ENCODE results near the gene TWIST2. TPM values are rescaled to one million over a fixed set of nuclear protein-coding genes. Genes with fewer than 3 reads are reported as not detected.

The TWIST2 gene
- total RNA-seq, 1 experiment from 2014 or later = not detected

- Histone ChIP-seq H3K9me3 (replicated peaks) (no peaks in the 10 kb centered on the region), H3K27ac (no peak overlapping the region), H3K27me3 (no peaks in the 10 kb centered on the region), H3K4me3 (no peak overlapping the region), H3K4me1 (no peaks in the 10 kb centered on the region), H3K36me3 (no peaks in the 10 kb centered on the region)
- DNase-seq = no peak
Observed at GRCh38 chr2:238847419-238847801, 475 bp upstream of the TWIST2 start.

GRCh38 chr2:238848691-238848975 is 748 bp downstream of the TWIST2 start:
- Histone ChIP-seq H3K4me1 (no peaks in the 10 kb centered on the region), H3K9me3 (replicated peaks) (no peaks in the 10 kb centered on the region), H3K4me3 (no peak overlapping the region), H3K27ac (no peak overlapping the region), H3K27me3 (no peaks in the 10 kb centered on the region; the same call in 1 of the 2 replicates), H3K36me3 (no peaks in the 10 kb centered on the region)
- DNase-seq = no peak

GRCh38 chr2:238848976-238849853 is 1.3 kb downstream of the TWIST2 start:
- Histone ChIP-seq H3K36me3 (no peaks in the 10 kb centered on the region), H3K9me3 (replicated peaks) (no peaks in the 10 kb centered on the region), H3K4me1 (no peaks in the 10 kb centered on the region), H3K27ac (no peak overlapping the region), H3K4me3 (no peak overlapping the region), H3K27me3 (peaks cover 5% of the 10 kb centered on the region)
- DNase-seq = no peak

- peaks cover 13% of the 10 kb centered on the region for H3K27me3 ChIP-seq
- no peak for DNase-seq
Observed at GRCh38 chr2:238850091-238850490, 2.2 kb downstream of the TWIST2 start.

GRCh38 chr2:238851026-238851425 is 3.1 kb downstream of the TWIST2 start:
- Histone ChIP-seq H3K27me3 (peaks cover 21% of the 10 kb centered on the region), H3K27ac (no peak overlapping the region), H3K4me3 (no peak overlapping the region), H3K4me1 (no peaks in the 10 kb centered on the region), H3K36me3 (no peaks in the 10 kb centered on the region), H3K9me3 (replicated peaks) (no peaks in the 10 kb centered on the region)
- DNase-seq = no peak

More at GRCh38 chr2:238850091-238850490, 2.2 kb downstream of the TWIST2 start:
- H3K4me3 ChIP-seq = no peak overlapping the region
- H3K4me1 ChIP-seq = no peaks in the 10 kb centered on the region
- no peaks in the 10 kb centered on the region for H3K36me3 ChIP-seq
- no peaks in the 10 kb centered on the region for H3K9me3 ChIP-seq (replicated peaks)
- no peak overlapping the region for H3K27ac ChIP-seq

- Histone ChIP-seq H3K4me1 (no peaks in the 10 kb centered on the region), H3K27ac (no peak overlapping the region), H3K27me3 (peaks cover 23% of the 10 kb centered on the region), H3K4me3 (no peak overlapping the region), H3K36me3 (no peaks in the 10 kb centered on the region), H3K9me3 (replicated peaks) (no peaks in the 10 kb centered on the region)
- no peak for DNase-seq
Observed at GRCh38 chr2:238851761-238852160, 3.9 kb downstream of the TWIST2 start.

- Histone ChIP-seq H3K4me3 (no peak overlapping the region), H3K4me1 (no peaks in the 10 kb centered on the region), H3K27me3 (peaks cover 25% of the 10 kb centered on the region), H3K9me3 (replicated peaks) (no peaks in the 10 kb centered on the region), H3K27ac (no peak overlapping the region), H3K36me3 (no peaks in the 10 kb centered on the region)
- no peak for DNase-seq
Observed at GRCh38 chr2:238852206-238852869, 4.5 kb downstream of the TWIST2 start.

- no peaks in the 10 kb centered on the region for H3K4me1 ChIP-seq
- DNase-seq = no peak
- H3K27ac ChIP-seq = no peak overlapping the region
- H3K4me3 ChIP-seq = no peak overlapping the region
- no peaks in the 10 kb centered on the region for H3K36me3 ChIP-seq
- no peaks in the 10 kb centered on the region for H3K9me3 ChIP-seq (replicated peaks)
- H3K27me3 ChIP-seq = peaks cover 25% of the 10 kb centered on the region
Observed at GRCh38 chr2:238853218-238853617, 5.3 kb downstream of the TWIST2 start.

- no peaks in the 10 kb centered on the region for H3K9me3 ChIP-seq (replicated peaks)
- no peaks in the 10 kb centered on the region for H3K36me3 ChIP-seq
- no peak overlapping the region for H3K27ac ChIP-seq
- no peaks in the 10 kb centered on the region for H3K4me1 ChIP-seq
- DNase-seq = no peak
- H3K27me3 ChIP-seq = peaks cover 25% of the 10 kb centered on the region
- H3K4me3 ChIP-seq = no peak overlapping the region
Observed at GRCh38 chr2:238853721-238854120, 5.8 kb downstream of the TWIST2 start.

GRCh38 chr2:238854246-238854645 is 6.4 kb downstream of the TWIST2 start:
- no peak overlapping the region for H3K4me3 ChIP-seq
- DNase-seq = no peak
- H3K9me3 ChIP-seq (replicated peaks) = no peaks in the 10 kb centered on the region
- H3K27ac ChIP-seq = no peak overlapping the region
- no peaks in the 10 kb centered on the region for H3K36me3 ChIP-seq
- H3K27me3 ChIP-seq = peaks cover 25% of the 10 kb centered on the region
- no peaks in the 10 kb centered on the region for H3K4me1 ChIP-seq

GRCh38 chr2:238854699-238855229 is 6.9 kb downstream of the TWIST2 start:
- no peak overlapping the region for H3K27ac ChIP-seq
- no peak overlapping the region for H3K4me3 ChIP-seq
- DNase-seq = no peak
- H3K27me3 ChIP-seq = peaks cover 25% of the 10 kb centered on the region
- no peaks in the 10 kb centered on the region for H3K9me3 ChIP-seq (replicated peaks)
- H3K4me1 ChIP-seq = no peaks in the 10 kb centered on the region
- H3K36me3 ChIP-seq = no peaks in the 10 kb centered on the region

GRCh38 chr2:238855299-238855698 is 7.4 kb downstream of the TWIST2 start:
- Histone ChIP-seq H3K36me3 (no peaks in the 10 kb centered on the region), H3K9me3 (replicated peaks) (no peaks in the 10 kb centered on the region), H3K4me1 (no peaks in the 10 kb centered on the region), H3K4me3 (no peak overlapping the region), H3K27me3 (peaks cover 25% of the 10 kb centered on the region), H3K27ac (no peak overlapping the region)
- no peak for DNase-seq

- Histone ChIP-seq H3K4me1 (no peaks in the 10 kb centered on the region), H3K36me3 (no peaks in the 10 kb centered on the region), H3K4me3 (no peak overlapping the region), H3K27ac (no peak overlapping the region), H3K9me3 (replicated peaks) (no peaks in the 10 kb centered on the region), H3K27me3 (peaks cover 25% of the 10 kb centered on the region)
- DNase-seq = no peak
Observed at GRCh38 chr2:238855891-238856580, 8.2 kb downstream of the TWIST2 start.

- Histone ChIP-seq H3K4me1 (no peaks in the 10 kb centered on the region), H3K27me3 (peaks cover 25% of the 10 kb centered on the region), H3K9me3 (replicated peaks) (no peaks in the 10 kb centered on the region), H3K27ac (no peak overlapping the region), H3K36me3 (no peaks in the 10 kb centered on the region), H3K4me3 (no peak overlapping the region)
- DNase-seq = no peak
Observed at GRCh38 chr2:238856713-238857567, 9.1 kb downstream of the TWIST2 start.
